ENCODE measurements around the gene PSMG2.

- TF ChIP-seq MCM5 (IDR thresholded peaks at IDR 0.05; ENCODE audit: low read depth) (no peak), FOXM1 (IDR thresholded peaks at IDR 0.05; ENCODE audit: low read depth) (no peak), FOXM1 (CRISPR knock-in tag; IDR thresholded peaks at IDR 0.05; ENCODE audit: low read depth) (no peak), REST (IDR thresholded peaks at IDR 0.05; ENCODE audit: borderline replicate concordance) (no peak), REST (CRISPR knock-in tag; IDR thresholded peaks at IDR 0.05; ENCODE audit: low read depth) (no peak), TARDBP (IDR thresholded peaks at IDR 0.05) (no peak), ZNF785 (CRISPR knock-in tag; IDR thresholded peaks at IDR 0.05) (no peak), SP2 (IDR thresholded peaks at IDR 0.05; ENCODE audit: extremely low read depth, low read depth, low read length, poor library complexity, severe bottlenecking) (no peak), MAX (CRISPR knock-in tag; IDR thresholded peaks at IDR 0.05) (no peak), FOXP1 (CRISPR knock-in tag; IDR thresholded peaks at IDR 0.05) (no peak), U2AF1 (optimal IDR thresholded peaks at IDR 0.05; ENCODE audit: low read depth, low read length) (no peak), NR2C2 (CRISPR knock-in tag; IDR thresholded peaks at IDR 0.05) (no peak), NR2C2 (tag; IDR thresholded peaks at IDR 0.05) (no peak), SIX5 (IDR thresholded peaks at IDR 0.05; ENCODE audit: borderline replicate concordance in 1 of 2, insufficient read depth in 1 of 2, low read depth in 1 of 2, low read length in 2 of 2) (no peak), JUN (IDR thresholded peaks at IDR 0.05; ENCODE audit: borderline replicate concordance, low read depth, low read length) (no peak), JUN (CRISPR knock-in tag; IDR thresholded peaks at IDR 0.05; ENCODE audit: borderline replicate concordance) (no peak), PRMT5 (CRISPR knock-in tag; IDR thresholded peaks at IDR 0.05) (no peak)
Measured at GRCh38 chr18:12657684-12658425, 45.0 kb upstream of the PSMG2 start, which contains the start of gene SPIRE1.

Data from K562 (cell line).